ENCODE results near the gene CHKA. TPM values are rescaled to one million over a fixed set of nuclear protein-coding genes. Genes with fewer than 3 reads are reported as not detected.

CHKA gene
- total RNA-seq, 4 donors from 2014 or later = 1.1 to 13.0 (median 4.2) TPM

- Histone ChIP-seq H3K27me3 (no peaks in the 10 kb centered on the region), H3K4me1 (peaks cover 47 to 81% (median 65%) of the 10 kb centered on the region in 3 donors), H3K27ac (peak overlapping the region; percentile 89 to 90 (median 90)), H3K4me3 (peak overlapping the region; percentile 68 to 96 (median 74)), H3K9me3 (no peaks in the 10 kb centered on the region), H3K36me3 (peaks cover 8 to 53% (median 12%) of the 10 kb centered on the region in 3 donors)
- TF ChIP-seq POLR2A (IDR thresholded peaks at IDR 0.05) (no peak), CTCF (IDR thresholded peaks at IDR 0.05) (no peak)
- 0% methylated on average over 1 of the region's 13 CpGs; no CpG with 5 or more reads in 1 of the 2 donors for WGBS, 2 donors
- no peak for DNase-seq
- intact Hi-C loops (cut with DNase I) = no loop called here
Observed at GRCh38 chr11:68038226-68038717, 82.9 kb downstream of the CHKA start.

- Histone ChIP-seq H3K27ac (peak overlapping the region; percentile 89 to 90 (median 90)), H3K36me3 (peaks cover 8 to 53% (median 11%) of the 10 kb centered on the region in 3 donors), H3K4me1 (peaks cover 47 to 81% (median 58%) of the 10 kb centered on the region in 3 donors), H3K4me3 (peak overlapping the region in 1 of 4 donors; percentile 96), H3K27me3 (no peaks in the 10 kb centered on the region), H3K9me3 (no peaks in the 10 kb centered on the region)
- TF ChIP-seq CTCF (IDR thresholded peaks at IDR 0.05) (no peak), POLR2A (IDR thresholded peaks at IDR 0.05) (no peak)
- intact Hi-C loops (cut with DNase I) = no loop called here
- DNase-seq = no peak
- WGBS, 2 donors = 65 to 72% methylated on average over 9 to 13 of the region's 20 CpGs
Observed at GRCh38 chr11:68037411-68038225, 83.6 kb downstream of the CHKA start.

GRCh38 chr11:68036717-68037239, 84.4 kb downstream of the CHKA start:
- Histone ChIP-seq H3K9me3 (no peaks in the 10 kb centered on the region), H3K36me3 (peaks cover 4 to 51% (median 10%) of the 10 kb centered on the region in 3 donors), H3K4me3 (no peak overlapping the region), H3K27me3 (no peaks in the 10 kb centered on the region), H3K27ac (peak overlapping the region; percentile 89 to 90 (median 90)), H3K4me1 (peaks cover 53 to 81% (median 59%) of the 10 kb centered on the region in 3 donors)
- TF ChIP-seq CTCF (IDR thresholded peaks at IDR 0.05) (no peak), POLR2A (IDR thresholded peaks at IDR 0.05) (peak in 1 of 4 donors; percentile 7)
- no peak for DNase-seq
- intact Hi-C loops (cut with DNase I) = no loop called here
- 90% methylated on average over 2 of the region's 14 CpGs; no CpG with 5 or more reads in 1 of the 2 donors for WGBS, 2 donors

- no peak for DNase-seq
- no peaks in the 10 kb centered on the region for H3K27me3 ChIP-seq
- H3K27ac ChIP-seq = peak overlapping the region; percentile 89 to 90 (median 90)
- no peak overlapping the region for H3K4me3 ChIP-seq
- TF ChIP-seq CTCF (IDR thresholded peaks at IDR 0.05) = no peak
- TF ChIP-seq POLR2A (IDR thresholded peaks at IDR 0.05) = no peak
- intact Hi-C loops (cut with DNase I) = no loop called here
- H3K9me3 ChIP-seq = no peaks in the 10 kb centered on the region
- H3K4me1 ChIP-seq = peaks cover 55 to 81% (median 62%) of the 10 kb centered on the region in 3 donors
- H3K36me3 ChIP-seq = peaks cover 4 to 49% (median 10%) of the 10 kb centered on the region in 3 donors
- 78 to 100% methylated on average over 1 to 11 of the region's 27 CpGs for WGBS, 2 donors
Observed at GRCh38 chr11:68036141-68036716, 85.0 kb downstream of the CHKA start.
